SU-DHL-6 (cell line): Measurements from ENCODE around the gene CNTN4.
"Not testable (repeated sequence)": the region's sequence is repeated elsewhere in the genome, so short reads cannot be mapped to it uniquely, and the experiment has no call there.

Experiments used
- H2AFZ ChIP-seq: fragments of 200-600 bp; sonication (generic); 2 replicates; pipeline ENCODE4 v1.6.1; 2014; ENCODE audit warnings: low read depth, mild to moderate bottlenecking, moderate library complexity, mixed read lengths, antibody characterized with exemption, low read length; ENCODE audit not compliant: severe bottlenecking
- H3F3A ChIP-seq: fragments of 200-600 bp; shearing (Covaris generic); 2 replicates; pipeline ENCODE4 v1.6.0; 2016; ENCODE audit warnings: antibody characterized with exemption, mild to moderate bottlenecking; ENCODE audit not compliant: insufficient read depth
- H3K27ac ChIP-seq: fragments of 200-600 bp; sonication (generic); 2 replicates; pipeline ENCODE4 v1.5.1; 2016; ENCODE audit warnings: low read depth, mild to moderate bottlenecking, low read length, moderate library complexity, mixed read lengths
- H3K27me3 ChIP-seq: fragments of 200-600 bp; sonication (generic), shearing (Covaris generic); 2 replicates; pipeline ENCODE4 v1.6.0; 2014; ENCODE audit warnings: mild to moderate bottlenecking, low read length
- H3K36me3 ChIP-seq: fragments of 200-600 bp; sonication (generic); 2 replicates; pipeline ENCODE4 v1.6.1; 2014; ENCODE audit warnings: mild to moderate bottlenecking, low read length, mixed read lengths
- H3K4me2 ChIP-seq: fragments of 300-600, 200-600 bp; shearing (Covaris generic), sonication (generic); 2 replicates; pipeline ENCODE4 v1.6.0; 2014; ENCODE audit warnings: low read length, low read depth, mild to moderate bottlenecking; ENCODE audit not compliant: poor library complexity, severe bottlenecking
- H3K4me3 ChIP-seq: fragments of 200-600 bp; sonication (generic); 2 replicates; pipeline ENCODE4 v1.5.1; 2014; ENCODE audit warnings: antibody characterized with exemption, low read length, mild to moderate bottlenecking, mixed read lengths; ENCODE audit not compliant: insufficient read depth, poor library complexity, severe bottlenecking
- H3K79me2 ChIP-seq: fragments of 200-600 bp; sonication (generic); 2 replicates; pipeline ENCODE4 v1.6.1; 2014; ENCODE audit warnings: mild to moderate bottlenecking, low read length, moderate library complexity; ENCODE audit not compliant: insufficient read depth
- H3K9ac ChIP-seq: fragments of 200-600 bp; sonication (generic); 2 replicates; pipeline ENCODE4 v1.7.0; 2014; ENCODE audit warnings: mild to moderate bottlenecking, low read length
- H3K9me2 ChIP-seq: fragments of 200-600 bp; sonication (generic); replicated peaks from 2 replicates; pipeline ENCODE4 v1.6.1; 2014; ENCODE audit warnings: low read length; ENCODE audit not compliant: insufficient read depth
- H3K9me3 ChIP-seq: fragments of 200-600 bp; sonication (generic); 2 replicates; pipeline ENCODE4 v1.6.1; 2014; ENCODE audit warnings: low read length, mixed read lengths; ENCODE audit not compliant: insufficient read depth
- H4K20me1 ChIP-seq: fragments of 200-600 bp; sonication (generic); 2 replicates; pipeline ENCODE4 v1.6.1; 2014; ENCODE audit warnings: low read depth, mild to moderate bottlenecking, antibody characterized with exemption, low read length, moderate library complexity, mixed read lengths
- EZH2phosphoT487 ChIP-seq: fragments of 200-600 bp; sonication (generic), shearing (Covaris generic); conservative IDR thresholded peaks from 2 replicates; pipeline ENCODE4 v1.6.1; 2018; ENCODE audit warnings: mild to moderate bottlenecking, antibody characterized with exemption, low read length, moderate library complexity, mixed read lengths
- TF ChIP-seq, protein P1 (sequence below): fragments of 200-600 bp; sonication (generic); IDR thresholded peaks from one replicate; pipeline ENCODE4 v1.5.1; 2017; ENCODE audit warnings: antibody characterized with exemption, mild to moderate bottlenecking, low read length, moderate library complexity; ENCODE audit not compliant: insufficient read depth, poor library complexity, severe bottlenecking

The CNTN4 gene

DNA sequence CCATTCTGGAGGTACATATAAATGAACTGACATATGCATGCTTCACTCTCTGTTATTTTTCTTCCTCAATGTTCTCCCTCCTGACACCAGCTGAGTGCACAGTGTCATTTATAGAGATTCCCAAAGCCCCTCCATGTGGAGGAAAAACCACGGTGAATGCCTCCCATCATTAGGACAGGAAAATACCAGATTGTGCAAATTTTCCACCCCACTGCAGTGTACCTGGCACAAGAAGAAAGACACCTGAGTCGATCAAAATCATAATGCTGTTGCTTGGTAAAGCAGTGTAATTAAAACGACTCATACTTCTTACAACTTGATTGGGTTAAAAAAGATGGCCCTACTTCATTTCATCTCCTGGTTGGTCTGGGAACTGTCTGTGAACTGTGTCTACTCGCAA is 720.9 kb downstream of the CNTN4 start:
- no peaks in the 10 kb centered on the region for H3K9me3 ChIP-seq

DNA sequence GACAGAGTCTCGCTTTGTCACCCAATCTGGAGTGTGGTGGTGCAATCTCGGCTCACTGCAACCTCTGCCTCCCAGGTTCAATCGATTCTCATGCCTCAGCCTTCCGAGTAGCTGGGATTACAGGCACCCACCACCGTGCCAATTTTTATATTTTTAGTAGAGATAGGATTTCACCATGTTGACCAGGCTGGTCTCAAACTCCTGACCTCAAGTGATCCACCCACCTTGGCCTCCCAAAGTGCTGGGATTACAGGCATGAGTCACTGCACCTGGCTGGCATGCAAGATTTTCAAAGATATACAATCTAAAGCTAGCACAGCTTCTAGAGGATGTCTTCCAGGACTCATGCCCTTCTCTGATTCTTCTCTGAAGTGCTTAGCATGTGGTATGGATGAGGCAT is 722.3 kb downstream of the CNTN4 start:
- H3K4me3 ChIP-seq, H3K9ac ChIP-seq, H3K4me2 ChIP-seq, H3K36me3 ChIP-seq, H3K9me3 ChIP-seq, H3K79me2 ChIP-seq, H3K27me3 ChIP-seq, H2AFZ ChIP-seq, H4K20me1 ChIP-seq, H3K9me2 ChIP-seq, H3K27ac ChIP-seq, H3F3A ChIP-seq: not testable (repeated sequence)

More for the DNA sequence above, 720.9 kb downstream of the CNTN4 start:
- H3K27me3 ChIP-seq, result no peaks in the 10 kb centered on the region
- TF ChIP-seq, protein P1, sequence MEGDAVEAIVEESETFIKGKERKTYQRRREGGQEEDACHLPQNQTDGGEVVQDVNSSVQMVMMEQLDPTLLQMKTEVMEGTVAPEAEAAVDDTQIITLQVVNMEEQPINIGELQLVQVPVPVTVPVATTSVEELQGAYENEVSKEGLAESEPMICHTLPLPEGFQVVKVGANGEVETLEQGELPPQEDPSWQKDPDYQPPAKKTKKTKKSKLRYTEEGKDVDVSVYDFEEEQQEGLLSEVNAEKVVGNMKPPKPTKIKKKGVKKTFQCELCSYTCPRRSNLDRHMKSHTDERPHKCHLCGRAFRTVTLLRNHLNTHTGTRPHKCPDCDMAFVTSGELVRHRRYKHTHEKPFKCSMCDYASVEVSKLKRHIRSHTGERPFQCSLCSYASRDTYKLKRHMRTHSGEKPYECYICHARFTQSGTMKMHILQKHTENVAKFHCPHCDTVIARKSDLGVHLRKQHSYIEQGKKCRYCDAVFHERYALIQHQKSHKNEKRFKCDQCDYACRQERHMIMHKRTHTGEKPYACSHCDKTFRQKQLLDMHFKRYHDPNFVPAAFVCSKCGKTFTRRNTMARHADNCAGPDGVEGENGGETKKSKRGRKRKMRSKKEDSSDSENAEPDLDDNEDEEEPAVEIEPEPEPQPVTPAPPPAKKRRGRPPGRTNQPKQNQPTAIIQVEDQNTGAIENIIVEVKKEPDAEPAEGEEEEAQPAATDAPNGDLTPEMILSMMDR, result no peak
- TF ChIP-seq EZH2phosphoT487, result no peak
- no peaks in the 10 kb centered on the region for H3F3A ChIP-seq
- H3K4me2 ChIP-seq, result no peak overlapping the region
- H3K9ac ChIP-seq, result no peak overlapping the region
- no peak overlapping the region for H3K4me3 ChIP-seq
- no peaks in the 10 kb centered on the region for H4K20me1 ChIP-seq
- no peak overlapping the region for H2AFZ ChIP-seq
- no peak overlapping the region for H3K27ac ChIP-seq
- H3K79me2 ChIP-seq, result no peaks in the 10 kb centered on the region
- H3K36me3 ChIP-seq, result no peaks in the 10 kb centered on the region
- no peaks in the 10 kb centered on the region for H3K9me2 ChIP-seq

DNA sequence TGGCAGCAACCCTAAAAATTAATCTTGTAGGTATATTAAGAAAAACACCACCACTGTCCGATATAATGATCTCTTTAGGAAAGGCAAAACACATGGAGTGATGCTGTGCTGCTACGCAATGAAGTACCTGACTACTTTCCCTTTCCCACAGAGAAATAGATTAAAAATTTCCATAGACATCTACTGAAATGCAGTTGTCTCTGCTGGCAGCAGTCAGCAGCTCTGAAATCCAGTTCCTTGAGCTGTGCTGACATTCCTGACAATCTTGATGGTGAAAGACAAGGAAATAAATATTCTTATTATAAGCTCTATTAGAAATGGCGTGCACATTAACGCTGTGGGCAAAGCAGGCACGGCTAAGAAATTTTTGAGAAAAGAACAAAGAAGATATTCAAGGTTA is 723.9 kb downstream of the CNTN4 start:
- no peak overlapping the region for H3K4me2 ChIP-seq
- H3K27me3 ChIP-seq, result no peaks in the 10 kb centered on the region
- H4K20me1 ChIP-seq, result no peaks in the 10 kb centered on the region
- no peak overlapping the region for H3K9ac ChIP-seq
- no peak overlapping the region for H2AFZ ChIP-seq
- H3K36me3 ChIP-seq, result no peaks in the 10 kb centered on the region
- no peak overlapping the region for H3K27ac ChIP-seq
- no peak overlapping the region for H3K4me3 ChIP-seq
- no peaks in the 10 kb centered on the region for H3K9me2 ChIP-seq
- no peaks in the 10 kb centered on the region for H3F3A ChIP-seq
- H3K9me3 ChIP-seq, result no peaks in the 10 kb centered on the region
- TF ChIP-seq EZH2phosphoT487, result no peak
- TF ChIP-seq, protein P1, result no peak
- H3K79me2 ChIP-seq, result no peaks in the 10 kb centered on the region

DNA sequence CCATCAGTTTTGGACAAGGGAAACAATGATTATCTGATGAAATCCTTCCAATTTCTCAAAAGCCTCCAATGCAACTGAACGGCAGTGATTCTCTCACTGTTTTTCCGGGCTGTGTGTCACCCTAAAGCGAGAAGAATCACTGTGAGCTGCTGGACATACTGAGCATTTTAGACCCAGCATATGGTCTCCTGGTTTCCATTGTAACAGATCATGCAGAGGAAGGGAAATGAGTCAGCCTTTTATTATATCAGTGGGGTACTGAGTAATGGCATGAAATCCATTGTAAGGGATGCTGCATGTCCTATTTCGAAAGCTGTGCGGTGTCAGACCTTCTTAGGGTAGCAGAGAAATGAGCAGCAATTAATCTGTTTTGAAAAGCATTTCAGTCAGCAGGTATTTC is 724.4 kb downstream of the CNTN4 start:
- H2AFZ ChIP-seq, result no peak overlapping the region
- TF ChIP-seq, protein P1, result no peak
- no peak for TF ChIP-seq EZH2phosphoT487
- no peaks in the 10 kb centered on the region for H3K9me2 ChIP-seq
- no peaks in the 10 kb centered on the region for H3F3A ChIP-seq
- H3K27me3 ChIP-seq, result no peaks in the 10 kb centered on the region
- no peaks in the 10 kb centered on the region for H3K79me2 ChIP-seq
- no peaks in the 10 kb centered on the region for H4K20me1 ChIP-seq
- no peak overlapping the region for H3K4me3 ChIP-seq
- no peak overlapping the region for H3K4me2 ChIP-seq
- H3K36me3 ChIP-seq, result no peaks in the 10 kb centered on the region
- no peak overlapping the region for H3K9ac ChIP-seq
- H3K9me3 ChIP-seq, result no peaks in the 10 kb centered on the region
- no peak overlapping the region for H3K27ac ChIP-seq
